GM19463 (cell line): ENCODE measurements around the gene NCKAP5.

Experiments used
- ATAC-seq: cut with Tn5 transposase; IDR thresholded peaks from one replicate; pipeline ENCODE4 v1.9.1; 2021; ENCODE audit warnings: mild to moderate bottlenecking, moderate library complexity; ENCODE audit not compliant: unreplicated experiment

The NCKAP5 gene

DNA sequence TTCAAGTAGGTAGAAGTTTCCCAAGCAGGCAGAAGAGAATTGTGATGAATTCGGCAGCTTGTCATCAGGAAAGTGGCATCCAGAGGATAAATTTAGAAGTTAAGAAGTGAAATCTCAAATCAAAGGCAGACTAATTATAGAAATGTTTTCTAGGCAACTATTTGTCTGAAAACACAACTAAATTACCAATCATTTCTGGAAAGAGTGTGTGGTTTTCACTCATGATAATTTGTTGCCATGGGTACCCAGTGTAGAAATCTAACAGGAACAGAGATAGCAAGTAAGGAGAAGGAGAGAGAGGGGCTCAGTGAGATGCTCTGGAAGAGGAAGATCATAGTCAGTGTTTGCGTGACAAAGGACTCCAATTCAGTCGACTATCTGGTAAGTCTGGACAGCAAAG lies 208.1 kb downstream of the NCKAP5 start:
- ATAC-seq, result peak; percentile 63

DNA sequence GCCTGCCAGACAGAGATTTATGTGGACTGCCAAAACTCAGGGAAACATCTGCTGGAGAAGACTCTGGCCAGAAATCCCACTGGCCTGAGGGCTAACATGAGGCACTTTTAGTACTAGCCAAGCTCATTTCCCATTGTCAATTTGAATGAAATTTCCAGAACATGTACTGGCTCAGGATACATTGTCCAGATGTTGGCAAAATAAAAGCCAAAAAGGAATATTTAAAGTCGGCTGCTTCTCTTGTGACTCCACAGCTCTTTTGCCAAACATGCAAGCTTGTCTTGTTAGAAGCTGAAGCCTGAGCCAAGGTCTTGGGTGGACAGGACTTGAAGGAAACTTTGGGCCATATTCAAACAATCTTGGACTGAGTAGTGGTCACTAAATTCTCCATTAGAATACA lies 215.5 kb downstream of the NCKAP5 start:
- ATAC-seq, result no peak

DNA sequence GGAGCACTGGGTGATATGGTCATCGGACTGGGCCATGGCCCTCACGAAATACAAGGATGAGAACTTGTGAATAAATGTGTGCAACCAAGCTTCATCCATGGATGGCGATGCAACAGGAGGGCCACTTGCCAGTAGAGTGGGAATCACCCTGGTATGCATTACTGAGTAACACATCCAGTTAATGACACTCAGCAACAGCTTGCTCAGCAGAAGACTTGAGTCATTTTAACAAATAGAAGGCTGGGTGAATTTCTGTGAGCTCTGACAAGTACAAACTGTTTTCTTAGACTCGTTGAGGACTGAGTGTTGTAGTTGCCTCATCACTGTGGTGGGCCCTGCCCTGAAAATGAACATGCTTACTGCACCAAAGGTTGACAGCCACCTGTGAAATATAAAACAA lies 221.6 kb downstream of the NCKAP5 start:
- ATAC-seq, result no peak

DNA sequence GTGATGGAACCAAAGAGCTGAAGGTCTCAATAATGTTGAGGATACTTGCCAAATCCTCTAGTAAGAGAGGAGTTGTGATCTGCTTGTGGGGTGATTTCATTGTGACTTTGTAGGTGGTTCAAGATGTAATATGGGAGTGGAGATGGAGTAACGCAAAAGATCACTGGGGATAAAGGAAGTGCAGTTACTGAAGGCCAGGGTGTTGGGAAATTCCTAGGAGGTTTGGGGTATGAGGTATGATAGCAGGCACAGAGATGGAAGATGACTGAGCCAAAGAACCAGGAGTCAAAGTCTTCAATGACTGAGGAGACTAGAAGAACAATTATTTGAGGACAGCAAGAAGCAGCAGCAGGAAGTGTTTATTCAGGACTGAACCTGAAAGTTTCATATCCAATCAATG lies 222.6 kb downstream of the NCKAP5 start:
- no peak for ATAC-seq

DNA sequence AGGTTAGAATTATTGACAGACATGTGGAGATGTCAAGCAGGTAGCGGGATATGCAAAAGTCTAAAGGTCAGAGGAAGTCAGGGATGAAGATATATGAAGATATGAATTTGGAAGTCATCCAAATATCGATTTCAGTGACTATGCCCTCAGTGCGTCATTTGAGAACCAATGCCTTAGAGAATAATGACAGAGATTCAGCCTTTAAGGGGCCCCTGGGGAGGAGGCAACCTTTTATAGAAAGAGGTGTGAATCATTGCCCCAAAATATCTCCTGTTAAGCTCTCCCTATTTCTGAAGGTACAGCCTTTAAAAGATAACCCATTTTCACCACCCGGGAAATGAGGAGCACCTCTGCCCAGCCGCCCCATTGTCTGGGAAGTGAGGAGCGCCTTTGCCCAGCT lies 223.4 kb downstream of the NCKAP5 start:
- ATAC-seq, result peak; percentile 80

DNA sequence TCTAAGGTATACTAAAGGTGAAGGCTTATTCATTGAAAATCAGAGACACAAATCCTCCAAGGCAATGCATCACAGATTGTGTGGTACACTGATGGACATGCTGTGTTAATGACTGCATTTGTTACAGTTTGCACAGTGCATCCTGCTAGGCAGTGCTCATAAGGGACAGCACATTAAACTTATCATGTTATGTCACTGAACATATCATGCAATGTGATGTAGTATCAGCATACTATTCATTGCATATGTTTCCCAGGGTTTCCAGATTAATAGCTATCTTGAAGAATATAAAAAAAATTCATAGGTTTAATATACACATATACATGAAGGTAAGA lies 225.3 kb downstream of the NCKAP5 start:
- no peak for ATAC-seq

DNA sequence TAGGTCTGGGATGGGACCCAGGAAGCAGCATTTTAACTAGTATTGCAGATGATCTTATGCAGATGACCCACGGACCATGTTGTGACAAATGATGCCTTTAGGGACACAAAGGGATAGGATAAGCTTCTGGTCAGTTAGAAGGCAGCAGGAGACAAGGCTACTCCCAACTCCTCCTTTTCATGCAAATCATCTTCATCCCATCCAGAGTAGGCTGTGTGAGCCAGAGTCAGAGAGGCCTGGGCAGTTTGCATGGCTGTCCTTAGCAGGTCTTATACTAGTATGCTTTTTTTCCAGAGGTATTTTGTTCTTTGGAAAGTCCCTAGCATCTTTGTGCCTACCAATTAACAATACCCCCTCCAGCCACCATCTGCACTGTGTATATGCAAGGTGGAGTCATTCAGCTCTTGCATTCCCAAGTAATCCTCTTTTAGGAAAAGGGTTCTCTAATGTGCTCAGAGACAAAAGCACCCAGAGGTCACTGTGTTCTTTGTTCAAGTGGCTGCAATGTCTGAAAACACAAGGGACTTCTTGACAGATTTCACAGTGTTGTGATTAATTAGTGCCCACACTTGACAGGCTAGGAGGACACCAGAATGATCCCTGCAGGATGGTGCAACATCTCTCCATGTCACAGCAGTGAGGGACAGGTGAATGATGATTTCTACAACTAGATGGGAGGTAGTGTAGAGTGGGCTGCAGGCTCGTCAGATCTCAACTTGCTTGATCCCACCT lies 225.8 kb downstream of the NCKAP5 start:
- no peak for ATAC-seq

DNA sequence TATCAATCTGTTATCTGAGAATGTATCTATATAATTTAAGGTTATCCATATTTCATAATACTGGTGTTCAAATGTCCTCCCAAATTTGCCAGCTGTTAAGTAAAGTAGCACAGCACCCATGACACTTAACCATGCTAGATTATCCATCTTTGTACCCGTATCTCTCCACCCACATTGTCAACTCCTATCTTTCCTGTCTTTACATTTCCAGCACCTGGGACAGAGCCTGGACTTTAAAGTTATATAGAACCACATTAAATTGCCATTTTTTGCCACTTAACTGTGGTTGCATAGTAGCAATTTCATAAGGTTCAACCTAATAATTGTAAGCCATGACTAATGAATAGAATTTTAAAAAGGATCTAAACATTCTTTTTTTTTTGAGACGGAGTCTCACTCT lies 226.7 kb downstream of the NCKAP5 start:
- ATAC-seq, result no peak

DNA sequence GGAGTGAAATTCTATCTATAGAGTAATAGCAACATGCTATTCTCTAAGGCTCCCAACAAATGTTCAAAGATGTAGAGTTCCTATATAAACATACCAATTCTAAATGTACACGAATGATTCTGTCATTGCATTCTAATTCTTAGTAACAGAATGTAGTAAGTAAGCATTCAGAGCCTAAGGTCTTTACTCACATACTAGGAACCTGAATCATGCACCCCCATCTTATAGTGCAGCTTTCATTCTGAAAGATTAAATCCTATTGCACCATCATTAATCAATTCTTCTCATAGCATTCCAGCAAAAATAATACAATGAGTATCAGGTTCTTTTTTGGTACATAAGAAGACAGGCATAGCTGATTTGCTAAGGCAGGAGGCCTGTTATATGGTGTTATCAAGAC lies 230.0 kb downstream of the NCKAP5 start:
- no peak for ATAC-seq

DNA sequence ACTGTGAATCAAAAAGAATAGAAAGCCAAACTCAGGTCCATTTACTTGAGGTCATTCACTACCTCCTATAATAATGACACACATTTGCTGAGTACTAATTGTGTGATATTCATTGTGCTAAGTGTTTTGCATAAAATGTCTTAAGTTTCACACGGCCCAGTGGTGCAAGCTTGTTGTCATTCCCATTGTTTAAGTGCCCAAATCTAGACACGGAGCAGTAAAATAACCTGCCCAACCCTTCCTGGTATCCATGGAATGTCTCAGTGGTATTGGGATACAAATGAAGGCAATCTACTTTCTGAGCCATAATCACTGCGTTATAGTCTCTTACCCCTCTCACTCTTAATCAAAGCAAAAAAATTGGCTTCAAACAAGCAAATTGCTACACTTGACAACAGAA lies 233.3 kb downstream of the NCKAP5 start:
- no peak for ATAC-seq

DNA sequence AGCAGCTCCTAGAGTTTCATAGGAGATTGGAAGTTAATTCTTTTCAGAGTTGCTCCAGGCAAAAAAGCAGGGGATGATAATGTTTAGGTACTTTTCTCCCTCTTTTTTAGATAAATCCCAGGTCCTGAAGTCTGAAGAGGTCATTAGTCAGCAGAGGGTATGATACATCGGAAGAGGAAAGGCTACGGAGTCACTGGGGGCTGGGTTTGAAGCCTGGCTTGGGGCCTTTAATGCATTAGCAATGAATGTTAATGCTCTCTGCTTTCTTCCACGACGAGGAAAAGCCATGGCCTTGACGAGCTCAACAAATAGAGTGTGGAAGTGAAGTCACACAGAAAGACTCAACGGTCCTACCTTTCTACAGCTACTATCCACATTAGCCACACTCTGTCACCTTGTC lies 235.1 kb downstream of the NCKAP5 start:
- no peak for ATAC-seq

DNA sequence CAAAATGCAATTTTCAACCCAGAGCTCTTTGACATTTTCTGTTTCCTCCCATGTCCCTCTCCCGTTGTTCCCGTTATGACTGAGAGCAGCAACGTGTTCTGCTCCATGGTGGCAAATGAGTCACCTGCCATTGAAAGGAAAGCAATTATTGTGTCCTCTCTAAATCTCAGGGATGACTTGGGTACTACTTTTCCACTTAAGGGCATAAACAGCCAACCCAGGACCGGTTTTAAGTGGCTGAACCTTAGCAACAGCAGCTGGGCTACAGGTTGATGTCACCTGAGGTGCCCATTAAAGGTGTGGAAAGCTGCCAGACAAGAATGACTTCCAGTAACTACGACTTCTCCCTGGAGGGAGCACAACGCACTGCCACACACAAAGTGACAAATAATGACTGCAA lies 236.8 kb downstream of the NCKAP5 start:
- no peak for ATAC-seq

DNA sequence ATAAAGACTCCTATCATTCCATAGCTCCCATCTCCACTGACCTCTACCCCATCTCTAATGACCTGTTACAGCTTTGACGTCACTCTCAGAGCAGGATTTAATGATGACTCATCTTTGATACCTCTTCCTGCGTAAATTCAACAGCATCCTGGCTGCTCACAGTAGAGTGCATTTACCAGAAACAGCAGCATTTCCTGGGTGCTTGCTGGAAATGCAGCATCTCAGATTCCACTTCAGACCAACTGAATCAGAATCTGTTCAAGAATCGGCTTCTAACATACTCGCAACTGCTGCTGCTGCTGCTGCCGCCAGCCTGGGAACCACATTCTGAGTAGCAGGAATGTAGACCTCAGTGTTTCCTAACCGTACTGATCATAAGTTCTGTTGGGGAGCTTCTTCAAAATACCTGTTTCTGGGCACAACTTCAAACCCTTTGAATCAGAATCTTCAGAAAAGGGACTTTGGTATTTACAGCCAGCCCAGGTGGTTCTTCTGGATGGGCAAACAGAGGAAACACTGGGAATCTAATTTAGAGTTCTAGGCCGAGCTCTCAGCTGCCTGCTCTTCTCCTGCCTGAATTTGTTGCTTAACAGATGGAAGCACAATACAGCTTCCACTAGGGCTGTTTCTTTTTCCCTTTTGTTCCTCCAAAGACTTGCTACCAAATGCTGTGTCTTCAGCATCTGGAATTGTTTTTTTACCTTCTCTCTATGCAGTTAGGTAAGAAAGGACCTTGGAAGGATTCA lies 241.4 kb downstream of the NCKAP5 start:
- ATAC-seq, result no peak

DNA sequence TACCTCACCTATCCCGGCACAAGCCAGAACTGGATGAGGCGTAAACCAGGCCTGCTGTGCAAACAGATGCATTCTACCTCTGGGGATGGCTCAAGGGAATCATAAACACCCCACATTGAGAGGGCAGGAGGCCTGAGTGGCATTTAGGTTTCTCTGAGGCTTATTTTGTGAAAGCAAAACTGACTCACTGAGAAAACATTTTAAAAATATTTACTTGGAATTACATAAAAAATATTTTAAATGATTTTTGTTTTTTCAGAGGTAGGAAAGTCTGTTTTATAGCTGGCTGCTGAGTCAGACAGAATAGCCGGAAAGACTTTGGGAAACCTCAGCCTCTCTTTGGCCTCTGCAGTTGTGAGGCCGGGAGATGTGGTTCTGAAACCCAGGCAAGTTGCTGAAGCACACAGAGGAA lies 244.1 kb downstream of the NCKAP5 start:
- ATAC-seq, result no peak

DNA sequence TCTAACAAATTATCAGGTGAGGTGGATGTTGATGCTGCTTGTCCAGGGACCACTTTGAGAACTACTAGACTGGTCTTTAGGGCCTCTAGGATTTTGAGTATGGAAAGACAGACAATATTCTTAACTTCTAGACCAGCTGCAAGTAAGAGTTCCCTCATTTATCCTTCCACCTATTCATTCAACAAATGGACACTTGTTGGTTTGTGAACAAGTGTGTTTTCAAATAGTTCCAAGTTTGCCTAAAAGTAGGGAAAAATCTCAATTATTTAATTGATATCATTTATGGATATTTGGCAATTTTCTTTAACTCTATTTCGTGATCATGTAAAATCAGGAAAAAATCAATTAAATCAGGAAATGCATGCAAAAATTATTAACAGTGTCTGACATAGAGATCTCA lies 245.4 kb downstream of the NCKAP5 start:
- no peak for ATAC-seq

DNA sequence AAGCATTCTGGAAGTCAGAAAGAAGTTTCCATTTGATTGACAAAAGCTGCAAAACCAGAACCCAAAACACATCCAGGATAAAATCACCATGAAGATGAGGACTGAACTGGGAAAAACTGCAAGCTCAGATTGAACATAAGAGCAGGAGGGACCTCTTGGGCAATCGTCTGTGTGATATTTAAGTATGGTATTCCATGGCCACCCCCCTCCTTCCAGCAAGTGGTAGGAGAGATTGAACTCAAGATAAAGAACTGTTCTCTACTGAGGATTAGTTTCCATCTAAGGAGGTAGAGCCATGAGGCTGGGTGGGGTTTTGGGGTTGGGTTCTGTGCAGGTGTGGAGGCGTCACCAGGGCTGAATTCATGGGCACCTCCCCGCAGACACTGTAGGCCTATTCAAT lies 251.1 kb downstream of the NCKAP5 start:
- ATAC-seq, result no peak

DNA sequence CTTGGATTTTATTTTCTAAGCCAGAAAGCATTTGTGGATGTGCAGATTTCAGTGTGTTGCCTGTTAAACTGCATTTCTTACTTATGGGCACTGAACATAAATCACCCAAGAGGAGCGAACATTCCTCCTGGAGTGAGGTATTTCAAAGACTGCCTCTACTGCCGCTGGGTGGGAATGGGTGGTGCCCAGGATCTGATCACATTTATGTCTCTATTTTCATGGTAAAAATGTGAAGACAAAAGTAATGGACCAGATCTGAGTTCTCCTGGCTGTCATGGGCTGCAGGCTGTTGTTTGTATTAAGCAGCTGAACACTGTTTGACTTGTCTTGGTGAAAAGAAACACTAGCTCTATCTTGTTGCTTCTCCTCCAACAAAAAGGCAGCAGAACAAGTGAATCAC lies 251.7 kb downstream of the NCKAP5 start:
- ATAC-seq, result no peak

DNA sequence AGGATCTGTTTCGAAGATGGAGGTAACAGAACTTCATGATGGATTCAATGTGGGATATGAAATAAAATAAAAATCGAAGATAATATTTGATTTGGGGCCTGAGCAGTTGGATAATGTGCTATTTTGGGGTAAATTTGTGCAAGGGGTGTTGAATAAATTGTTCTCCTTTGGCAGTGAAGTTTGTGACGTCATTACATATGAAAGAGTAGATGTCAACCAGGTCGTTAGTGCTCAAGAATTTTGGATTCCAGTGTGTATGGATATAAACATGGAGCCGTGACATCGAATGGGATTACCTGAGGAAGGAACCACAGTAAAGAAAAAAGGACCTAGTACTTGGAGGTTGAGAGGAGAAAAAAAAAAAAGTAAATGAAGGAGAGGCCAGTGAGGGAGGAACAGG lies 253.0 kb downstream of the NCKAP5 start:
- no peak for ATAC-seq

DNA sequence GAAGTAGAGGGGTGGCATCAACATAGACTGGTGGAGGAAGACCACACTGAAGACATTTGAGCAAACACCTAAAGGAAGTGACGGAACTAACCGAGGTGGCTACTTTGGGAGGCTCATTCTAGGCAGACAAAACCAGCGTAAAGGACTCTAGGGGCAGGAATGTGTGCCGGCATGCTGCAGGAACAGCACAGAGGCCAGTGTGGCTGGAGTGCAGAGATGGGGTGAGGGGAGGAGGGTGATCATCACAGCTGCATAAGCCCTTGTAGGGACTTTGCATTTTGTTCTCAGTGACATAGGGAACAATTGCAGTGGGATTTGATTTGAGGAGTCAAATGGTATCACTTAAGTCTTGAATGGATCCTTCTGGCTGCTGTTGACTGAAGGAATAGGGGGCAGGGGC lies 253.5 kb downstream of the NCKAP5 start:
- ATAC-seq, result no peak

DNA sequence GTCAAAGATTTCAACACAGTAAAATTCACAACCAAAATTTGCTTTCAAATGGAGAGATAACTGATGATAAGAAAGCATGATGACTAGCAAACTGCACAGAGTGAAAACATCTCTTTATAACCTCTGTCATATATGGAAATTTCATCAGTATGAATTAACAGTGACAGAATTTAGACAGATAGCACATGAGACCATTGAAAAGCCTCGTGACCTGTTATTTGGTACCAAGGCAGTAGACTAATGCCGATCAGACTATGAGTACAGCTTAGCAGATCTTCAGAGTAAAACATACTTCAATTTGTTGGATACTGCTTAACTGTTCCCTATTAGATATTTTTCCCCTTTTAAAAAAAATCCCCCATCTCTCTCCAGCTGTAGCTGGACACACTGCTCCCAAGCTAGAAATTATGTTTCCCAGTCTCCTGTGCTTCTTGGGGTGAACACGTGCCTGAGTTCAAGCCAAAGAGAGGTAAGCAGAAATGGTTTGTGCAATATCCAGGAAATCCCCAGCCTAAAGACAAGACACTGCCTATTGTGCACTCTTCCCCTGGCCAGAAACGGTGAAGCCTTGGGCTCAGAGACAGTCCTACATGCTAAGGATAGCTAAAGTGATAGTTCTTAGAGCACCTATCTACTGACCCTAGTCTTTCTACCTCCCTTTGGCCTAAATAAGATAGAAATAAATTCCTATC lies 256.1 kb downstream of the NCKAP5 start:
- ATAC-seq, result no peak

DNA sequence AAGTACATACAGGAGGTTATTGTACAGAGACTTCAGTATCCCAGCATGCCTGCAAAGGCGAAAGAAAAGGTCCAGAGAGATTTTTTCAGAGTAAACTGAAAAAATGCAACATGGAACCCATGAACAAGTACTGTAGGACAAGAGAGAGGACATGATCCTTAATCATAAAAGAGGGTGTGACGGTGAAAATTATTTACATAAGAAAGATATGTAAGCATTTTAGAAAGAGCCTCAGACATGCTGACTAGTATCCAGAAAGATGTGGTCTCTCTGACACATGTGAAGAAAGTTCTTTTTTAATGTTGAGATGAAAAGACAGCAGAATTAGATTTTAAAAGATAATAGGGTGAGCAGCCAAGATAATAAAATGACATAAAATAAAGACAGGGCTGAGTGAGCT lies 262.0 kb downstream of the NCKAP5 start:
- no peak for ATAC-seq

DNA sequence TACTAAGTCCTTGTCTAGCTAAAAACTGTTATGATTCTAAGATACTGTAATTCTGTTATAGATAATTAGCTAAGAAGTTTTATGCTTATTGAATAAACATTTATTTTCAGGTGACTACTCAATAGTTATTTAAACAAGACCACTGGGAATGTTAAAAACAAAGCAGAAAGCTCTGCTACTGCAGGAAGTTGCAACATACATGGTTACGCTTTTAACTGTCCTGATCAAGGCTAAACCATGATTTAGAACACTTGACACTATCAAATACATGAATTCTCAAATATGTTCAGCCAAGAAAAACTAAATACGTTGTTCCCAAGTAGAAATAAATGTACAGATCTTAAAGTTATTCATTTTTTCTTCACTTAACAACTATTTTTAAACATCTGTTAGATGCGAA lies 263.9 kb downstream of the NCKAP5 start:
- ATAC-seq, result no peak
